ENCODE data around the gene STAT2.
A peak's percentile ranks its signal among the peaks of the same experiment; 100 is the strongest.

The STAT2 gene

DNA sequence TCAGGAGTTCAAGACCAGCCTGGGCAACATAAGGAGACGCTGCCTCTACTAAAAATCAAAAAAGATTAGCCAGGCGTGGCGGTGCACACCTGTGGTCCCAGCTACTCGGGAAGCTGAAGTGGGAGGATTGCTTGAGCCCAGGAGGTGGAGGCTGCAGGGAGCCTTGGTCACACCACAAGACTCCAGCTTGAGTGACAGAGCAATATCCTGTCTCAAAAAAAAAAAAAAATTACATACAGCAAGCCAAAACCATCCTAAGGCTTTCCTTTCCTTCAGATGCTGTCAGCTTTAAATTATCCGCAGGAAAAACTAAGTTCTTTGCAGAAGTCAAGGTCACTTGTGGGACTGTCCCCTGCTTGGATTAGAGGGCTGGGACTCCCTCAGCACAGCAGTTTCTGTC, 61.1 kb downstream of the STAT2 start:
- H3K4me1 ChIP-seq (ENCODE audit: insufficient read depth, low read length): peaks cover 56% of the 10 kb centered on the region
- peak overlapping the region; percentile 84 for H3K9ac ChIP-seq (ENCODE audit: low read depth, low read length)
- no peaks in the 10 kb centered on the region for H3K27me3 ChIP-seq (ENCODE audit: insufficient read depth, low read length, poor library complexity)
- H3K36me3 ChIP-seq (ENCODE audit: insufficient read depth, low read length): peaks cover 36% of the 10 kb centered on the region
- peak overlapping the region; percentile 69 for H3K27ac ChIP-seq (ENCODE audit: low read length)
- H4K20me1 ChIP-seq (ENCODE audit: insufficient read depth, low read length): peaks cover 23% of the 10 kb centered on the region; the same call in 1 of the 2 replicates
- TF ChIP-seq EZH2 (IDR thresholded peaks at IDR 0.05; ENCODE audit: borderline replicate concordance, low read depth, low read length, severe bottlenecking) (no peak), CTCF (IDR thresholded peaks at IDR 0.05; ENCODE audit: borderline replicate concordance, extremely low read depth, low read length, poor library complexity, severe bottlenecking) (no peak)
- H3K4me2 ChIP-seq (ENCODE audit: insufficient read depth, low read length): peak overlapping the region; percentile 80
- DNase-seq (peak; percentile 20), ATAC-seq (ENCODE audit: insufficient read depth, low read depth) (no peak)
- no peaks in the 10 kb centered on the region for H3K9me3 ChIP-seq (ENCODE audit: insufficient read depth, low read length, severe bottlenecking)
- H3K79me2 ChIP-seq (ENCODE audit: insufficient read depth, low read length): peaks cover 78% of the 10 kb centered on the region
- no peak overlapping the region for H2AFZ ChIP-seq (ENCODE audit: low read depth, low read length)
- peak overlapping the region; percentile 75 to 91; a peak in 3 of 4 replicates for H3K4me3 ChIP-seq (ENCODE audit: low read depth in 1 of 2, low read length in 2 of 2)

GRCh38 chr12:56297400-56297799, 62.5 kb downstream of the STAT2 start:
- Histone ChIP-seq H3K79me2 (ENCODE audit: insufficient read depth, low read length) (peaks cover 91% of the 10 kb centered on the region), H3K27me3 (ENCODE audit: insufficient read depth, low read length, poor library complexity) (no peaks in the 10 kb centered on the region), H3K4me2 (ENCODE audit: insufficient read depth, low read length) (peak overlapping the region; percentile 80; the same call in 1 of the 2 replicates), H2AFZ (ENCODE audit: low read depth, low read length) (no peak overlapping the region), H3K4me1 (ENCODE audit: insufficient read depth, low read length) (peaks cover 56% of the 10 kb centered on the region), H3K36me3 (ENCODE audit: insufficient read depth, low read length) (peaks cover 44% of the 10 kb centered on the region), H4K20me1 (ENCODE audit: insufficient read depth, low read length) (peaks cover 24% of the 10 kb centered on the region; the same call in 1 of the 2 replicates), H3K9me3 (ENCODE audit: insufficient read depth, low read length, severe bottlenecking) (no peaks in the 10 kb centered on the region), H3K9ac (ENCODE audit: low read depth, low read length) (no peak overlapping the region), H3K27ac (ENCODE audit: low read length) (no peak overlapping the region), H3K4me3 (ENCODE audit: low read depth in 1 of 2, low read length in 2 of 2) (no peak overlapping the region)
- DNase-seq (no peak), ATAC-seq (ENCODE audit: insufficient read depth, low read depth) (no peak)
- no peak for TF ChIP-seq CTCF (IDR thresholded peaks at IDR 0.05; ENCODE audit: borderline replicate concordance, extremely low read depth, low read length, poor library complexity, severe bottlenecking)
- no peak for TF ChIP-seq EZH2 (IDR thresholded peaks at IDR 0.05; ENCODE audit: borderline replicate concordance, low read depth, low read length, severe bottlenecking)

- peaks cover 46% of the 10 kb centered on the region for H3K36me3 ChIP-seq (ENCODE audit: insufficient read depth, low read length)
- H3K9ac ChIP-seq (ENCODE audit: low read depth, low read length): no peak overlapping the region
Observed at GRCh38 chr12:56296295-56296694, 63.6 kb downstream of the STAT2 start.

More at GRCh38 chr12:56296295-56296694, 63.6 kb downstream of the STAT2 start:
- H3K4me1 ChIP-seq (ENCODE audit: insufficient read depth, low read length): peaks cover 45% of the 10 kb centered on the region
- DNase-seq (no peak), ATAC-seq (ENCODE audit: insufficient read depth, low read depth) (no peak)
- no peaks in the 10 kb centered on the region for H3K27me3 ChIP-seq (ENCODE audit: insufficient read depth, low read length, poor library complexity)
- no peak overlapping the region for H2AFZ ChIP-seq (ENCODE audit: low read depth, low read length)
- peak overlapping the region; percentile 19; the same call in 1 of the 2 replicates for H3K4me2 ChIP-seq (ENCODE audit: insufficient read depth, low read length)
- peaks cover 93% of the 10 kb centered on the region for H3K79me2 ChIP-seq (ENCODE audit: insufficient read depth, low read length)
- peaks cover 35% of the 10 kb centered on the region; the same call in 1 of the 2 replicates for H4K20me1 ChIP-seq (ENCODE audit: insufficient read depth, low read length)
- H3K27ac ChIP-seq (ENCODE audit: low read length): no peak overlapping the region
- H3K4me3 ChIP-seq (ENCODE audit: low read depth in 1 of 2, low read length in 2 of 2): no peak overlapping the region
- H3K9me3 ChIP-seq (ENCODE audit: insufficient read depth, low read length, severe bottlenecking): no peaks in the 10 kb centered on the region
- no peak for TF ChIP-seq CTCF (IDR thresholded peaks at IDR 0.05; ENCODE audit: borderline replicate concordance, extremely low read depth, low read length, poor library complexity, severe bottlenecking)
- TF ChIP-seq EZH2 (IDR thresholded peaks at IDR 0.05; ENCODE audit: borderline replicate concordance, low read depth, low read length, severe bottlenecking): no peak

Data from DND-41 (cell line).